T-helper 1 cell treated with Interleukin-12 subunit alpha and Interleukin-12 subunit beta and Interleukin-4 antibody, amounts not matched to agents 30 μg/mL and 1 μg/mL, for 36 hours (primary cell): Measurements from ENCODE around the gene CABP2.
"Not testable (repeated sequence)": the region's sequence is repeated elsewhere in the genome, so short reads cannot be mapped to it uniquely, and the experiment has no call there.

ENCODE experiments used
- H3K27ac Mint-ChIP-seq: one replicate; pipeline ENCODE4 v1.8.0; 2021; ENCODE audit warnings: mild to moderate bottlenecking, mixed read lengths
- H3K27me3 Mint-ChIP-seq: one replicate; pipeline ENCODE4 v1.8.0; 2021; ENCODE audit warnings: low read depth, mixed read lengths
- H3K36me3 Mint-ChIP-seq: one replicate; pipeline ENCODE4 v1.8.0; 2021; ENCODE audit warnings: low read depth, mixed read lengths
- H3K4me1 Mint-ChIP-seq: one replicate; pipeline ENCODE4 v1.8.0; 2021; ENCODE audit warnings: low read depth, mixed read lengths
- H3K4me3 Mint-ChIP-seq: one replicate; pipeline ENCODE4 v1.8.0; 2021; ENCODE audit warnings: mild to moderate bottlenecking, moderate library complexity, mixed read lengths
- H3K9me3 Mint-ChIP-seq: one replicate; pipeline ENCODE4 v1.8.0; 2021; ENCODE audit warnings: mixed read lengths

CABP2 gene

GRCh38 chr11:67522844-67523555, at the start of gene CABP2:
Gene CABP2 (minus strand): TSS chr11:67523446. CDS start chr11:67523326, 120 bp downstream.
- Mint-ChIP-seq H3K27me3 (peaks cover 6% of the 10 kb centered on the region), H3K27ac (no peak within 1 kb of the TSS), H3K4me3 (no peak within 1 kb of the TSS), H3K9me3 (no peaks in the 10 kb centered on the region), H3K4me1 (no peaks in the 10 kb centered on the region), H3K36me3 (no peaks in the 10 kb centered on the region)

- H3K4me3 Mint-ChIP-seq = no peak overlapping the region
- H3K27me3 Mint-ChIP-seq = peaks cover 23% of the 10 kb centered on the region
- no peak overlapping the region for H3K27ac Mint-ChIP-seq
- H3K9me3 Mint-ChIP-seq = no peaks in the 10 kb centered on the region
- H3K36me3 Mint-ChIP-seq = no peaks in the 10 kb centered on the region
- no peaks in the 10 kb centered on the region for H3K4me1 Mint-ChIP-seq
These were observed 49.6 kb upstream of the CABP2 start for GRCh38 chr11:67572747-67573419.

- Mint-ChIP-seq H3K9me3 (no peaks in the 10 kb centered on the region), H3K36me3 (no peaks in the 10 kb centered on the region), H3K4me3 (no peak overlapping the region), H3K27ac (no peak overlapping the region), H3K4me1 (no peaks in the 10 kb centered on the region), H3K27me3 (peaks cover 29% of the 10 kb centered on the region)
These were observed 49.1 kb upstream of the CABP2 start for GRCh38 chr11:67572305-67572704.

GRCh38 chr11:67571443-67571842, 48.2 kb upstream of the CABP2 start:
- H3K27me3 Mint-ChIP-seq = peaks cover 30% of the 10 kb centered on the region
- H3K9me3 Mint-ChIP-seq = no peaks in the 10 kb centered on the region
- no peaks in the 10 kb centered on the region for H3K36me3 Mint-ChIP-seq
- H3K4me3 Mint-ChIP-seq = no peak overlapping the region
- H3K4me1 Mint-ChIP-seq = no peaks in the 10 kb centered on the region
- no peak overlapping the region for H3K27ac Mint-ChIP-seq

- no peaks in the 10 kb centered on the region for H3K9me3 Mint-ChIP-seq
- peaks cover 27% of the 10 kb centered on the region for H3K27me3 Mint-ChIP-seq
- no peak overlapping the region for H3K27ac Mint-ChIP-seq
- no peak overlapping the region for H3K4me3 Mint-ChIP-seq
- H3K4me1 Mint-ChIP-seq = peaks cover 5% of the 10 kb centered on the region
- H3K36me3 Mint-ChIP-seq = no peaks in the 10 kb centered on the region
These were observed 41.0 kb upstream of the CABP2 start for GRCh38 chr11:67564230-67564629.

GRCh38 chr11:67563705-67564114, 40.5 kb upstream of the CABP2 start:
- H3K9me3 Mint-ChIP-seq, H3K4me3 Mint-ChIP-seq, H3K27ac Mint-ChIP-seq, H3K36me3 Mint-ChIP-seq, H3K4me1 Mint-ChIP-seq: not testable (repeated sequence)
- peaks cover 28% of the 10 kb centered on the region for H3K27me3 Mint-ChIP-seq

- Mint-ChIP-seq H3K27ac (no peak overlapping the region), H3K9me3 (no peaks in the 10 kb centered on the region), H3K36me3 (no peaks in the 10 kb centered on the region), H3K4me3 (no peak overlapping the region), H3K27me3 (peaks cover 28% of the 10 kb centered on the region), H3K4me1 (peaks cover 5% of the 10 kb centered on the region)
These were observed 39.9 kb upstream of the CABP2 start for GRCh38 chr11:67562963-67563704.

- Mint-ChIP-seq H3K9me3 (no peaks in the 10 kb centered on the region), H3K36me3 (no peaks in the 10 kb centered on the region), H3K27me3 (peaks cover 20% of the 10 kb centered on the region), H3K27ac (no peak overlapping the region), H3K4me1 (peaks cover 5% of the 10 kb centered on the region), H3K4me3 (no peak overlapping the region)
These were observed 38.8 kb upstream of the CABP2 start for GRCh38 chr11:67561971-67562619.

GRCh38 chr11:67558084-67558772, 35.0 kb upstream of the CABP2 start:
- H3K27me3 Mint-ChIP-seq = peaks cover 17% of the 10 kb centered on the region
- H3K4me3 Mint-ChIP-seq = no peak overlapping the region
- H3K27ac Mint-ChIP-seq = no peak overlapping the region
- peaks cover 5% of the 10 kb centered on the region for H3K4me1 Mint-ChIP-seq
- H3K36me3 Mint-ChIP-seq = no peaks in the 10 kb centered on the region
- no peaks in the 10 kb centered on the region for H3K9me3 Mint-ChIP-seq

- Mint-ChIP-seq H3K4me3 (no peak overlapping the region), H3K4me1 (no peaks in the 10 kb centered on the region), H3K36me3 (no peaks in the 10 kb centered on the region), H3K9me3 (peaks cover under 1% of the 10 kb centered on the region), H3K27me3 (peaks cover 13% of the 10 kb centered on the region), H3K27ac (no peak overlapping the region)
These were observed 33.0 kb upstream of the CABP2 start for GRCh38 chr11:67556244-67556643.

GRCh38 chr11:67551697-67552096, 28.5 kb upstream of the CABP2 start:
- H3K36me3 Mint-ChIP-seq, H3K27ac Mint-ChIP-seq, H3K4me3 Mint-ChIP-seq, H3K4me1 Mint-ChIP-seq: not testable (repeated sequence)
- Mint-ChIP-seq H3K9me3 (peaks cover 10% of the 10 kb centered on the region), H3K27me3 (peaks cover 16% of the 10 kb centered on the region)

- Mint-ChIP-seq H3K36me3 (peaks cover 1% of the 10 kb centered on the region), H3K4me3 (no peak overlapping the region), H3K9me3 (peaks cover 10% of the 10 kb centered on the region), H3K4me1 (no peaks in the 10 kb centered on the region), H3K27me3 (peaks cover 18% of the 10 kb centered on the region), H3K27ac (no peak overlapping the region)
These were observed 27.9 kb upstream of the CABP2 start for GRCh38 chr11:67551127-67551526.

- H3K4me3 Mint-ChIP-seq = no peak overlapping the region
- H3K27ac Mint-ChIP-seq = no peak overlapping the region
- H3K4me1 Mint-ChIP-seq = no peaks in the 10 kb centered on the region
- peaks cover 10% of the 10 kb centered on the region for H3K9me3 Mint-ChIP-seq
- H3K36me3 Mint-ChIP-seq = peaks cover 1% of the 10 kb centered on the region
- peaks cover 18% of the 10 kb centered on the region for H3K27me3 Mint-ChIP-seq
These were observed 25.4 kb upstream of the CABP2 start for GRCh38 chr11:67548555-67549110.

- H3K4me3 Mint-ChIP-seq, H3K36me3 Mint-ChIP-seq, H3K27ac Mint-ChIP-seq, H3K4me1 Mint-ChIP-seq: not testable (repeated sequence)
- Mint-ChIP-seq H3K27me3 (peaks cover 18% of the 10 kb centered on the region), H3K9me3 (peaks cover 10% of the 10 kb centered on the region)
These were observed 24.9 kb upstream of the CABP2 start for GRCh38 chr11:67548112-67548511.
